ENCODE results near the gene BPGM. TPM values are rescaled to one million over a fixed set of nuclear protein-coding genes. Genes with fewer than 3 reads are reported as not detected.
"Not testable (repeated sequence)": the region's sequence is repeated elsewhere in the genome, so short reads cannot be mapped to it uniquely, and the experiment has no call there.

The BPGM gene
- total RNA-seq, 1 donor from 2014 or later: 49.7 TPM

GRCh38 chr7:134686786-134687185 lies 40.1 kb downstream of the BPGM start:
- Mint-ChIP-seq H3K36me3 (no peaks in the 10 kb centered on the region), H3K9me3 (no peaks in the 10 kb centered on the region), H3K4me3 (no peak overlapping the region), H3K27me3 (ENCODE audit: insufficient read depth, low read depth) (peaks cover 2% of the 10 kb centered on the region), H3K4me1 (peaks cover 10% of the 10 kb centered on the region), H3K27ac (no peak overlapping the region)
- Histone ChIP-seq H3K9me3 (ENCODE audit: low read depth) (no peaks in the 10 kb centered on the region), H3K4me1 (no peaks in the 10 kb centered on the region), H3K27me3 (no peaks in the 10 kb centered on the region), H3K4me3 (no peak overlapping the region), H3F3A (ENCODE audit: low read depth) (no peaks in the 10 kb centered on the region), H3K9ac (no peak overlapping the region), H3K36me3 (no peaks in the 10 kb centered on the region), H4K20me1 (ENCODE audit: low read depth) (no peaks in the 10 kb centered on the region), H2AFZ (replicated peaks) (no peak overlapping the region), H3K27ac (no peak overlapping the region), H3K79me2 (ENCODE audit: low read depth) (no peaks in the 10 kb centered on the region), H3K4me2 (no peak overlapping the region)
- TF ChIP-seq EZH2 (IDR thresholded peaks at IDR 0.05) (no peak), CTCF (IDR thresholded peaks at IDR 0.05) (peak; percentile 22), EZH2phosphoT487 (IDR thresholded peaks at IDR 0.05) (no peak)
- no peak for DNase-seq (ENCODE audit: low spot score)

- not testable (repeated sequence) for H3K9me3 ChIP-seq (ENCODE audit: low read depth); H3K36me3 Mint-ChIP-seq; H3K27me3 ChIP-seq; H3K36me3 ChIP-seq; H3F3A ChIP-seq (ENCODE audit: low read depth); H3K9me3 Mint-ChIP-seq; H3K4me2 ChIP-seq; H2AFZ ChIP-seq (replicated peaks); H3K27ac Mint-ChIP-seq; H3K27me3 Mint-ChIP-seq (ENCODE audit: insufficient read depth, low read depth); H3K79me2 ChIP-seq (ENCODE audit: low read depth); H3K4me1 ChIP-seq; H3K4me3 Mint-ChIP-seq; DNase-seq (ENCODE audit: low spot score); H4K20me1 ChIP-seq (ENCODE audit: low read depth); H3K27ac ChIP-seq; H3K9ac ChIP-seq; H3K4me3 ChIP-seq
- H3K4me1 Mint-ChIP-seq: peaks cover 12% of the 10 kb centered on the region
Measured at GRCh38 chr7:134689550-134689949, 42.9 kb downstream of the BPGM start.

GRCh38 chr7:134690016-134690415 lies 43.4 kb downstream of the BPGM start:
- no peaks in the 10 kb centered on the region for H4K20me1 ChIP-seq (ENCODE audit: low read depth)
- Mint-ChIP-seq H3K27ac (no peak overlapping the region), H3K9me3 (no peaks in the 10 kb centered on the region), H3K27me3 (ENCODE audit: insufficient read depth, low read depth) (peaks cover 4% of the 10 kb centered on the region), H3K4me3 (no peak overlapping the region), H3K4me1 (peaks cover 13% of the 10 kb centered on the region), H3K36me3 (no peaks in the 10 kb centered on the region)
- no peaks in the 10 kb centered on the region for H3K27me3 ChIP-seq
- no peak overlapping the region for H2AFZ ChIP-seq (replicated peaks)
- DNase-seq (ENCODE audit: low spot score): no peak
- no peaks in the 10 kb centered on the region for H3F3A ChIP-seq (ENCODE audit: low read depth)
- H3K4me2 ChIP-seq: no peak overlapping the region
- TF ChIP-seq CTCF (IDR thresholded peaks at IDR 0.05): peak; percentile 46
- TF ChIP-seq EZH2 (IDR thresholded peaks at IDR 0.05): no peak
- H3K4me3 ChIP-seq: no peak overlapping the region
- H3K9ac ChIP-seq: no peak overlapping the region
- H3K27ac ChIP-seq: no peak overlapping the region
- no peaks in the 10 kb centered on the region for H3K79me2 ChIP-seq (ENCODE audit: low read depth)
- no peaks in the 10 kb centered on the region for H3K4me1 ChIP-seq
- no peaks in the 10 kb centered on the region for H3K36me3 ChIP-seq
- no peaks in the 10 kb centered on the region for H3K9me3 ChIP-seq (ENCODE audit: low read depth)

- Histone ChIP-seq H3K36me3 (no peaks in the 10 kb centered on the region), H3K4me1 (no peaks in the 10 kb centered on the region), H3K9me3 (ENCODE audit: low read depth) (no peaks in the 10 kb centered on the region), H3K27me3 (no peaks in the 10 kb centered on the region), H3F3A (ENCODE audit: low read depth) (no peaks in the 10 kb centered on the region), H3K27ac (no peak overlapping the region), H2AFZ (replicated peaks) (peak overlapping the region; percentile 46), H3K79me2 (ENCODE audit: low read depth) (no peaks in the 10 kb centered on the region), H4K20me1 (ENCODE audit: low read depth) (no peaks in the 10 kb centered on the region), H3K9ac (no peak overlapping the region), H3K4me2 (no peak overlapping the region), H3K4me3 (no peak overlapping the region)
- TF ChIP-seq EZH2phosphoT487 (IDR thresholded peaks at IDR 0.05): no peak
- Mint-ChIP-seq H3K4me3 (no peak overlapping the region), H3K4me1 (peaks cover 20% of the 10 kb centered on the region), H3K9me3 (no peaks in the 10 kb centered on the region), H3K27ac (no peak overlapping the region), H3K27me3 (ENCODE audit: insufficient read depth, low read depth) (peaks cover 6% of the 10 kb centered on the region), H3K36me3 (no peaks in the 10 kb centered on the region)
- DNase-seq (ENCODE audit: low spot score): no peak
Measured at GRCh38 chr7:134690614-134691504, 44.2 kb downstream of the BPGM start.
